ENCODE data around the gene TNRC6B. TPM values are rescaled to one million over a fixed set of nuclear protein-coding genes. Genes with fewer than 3 reads are reported as not detected.
"Not testable (repeated sequence)": the region's sequence is repeated elsewhere in the genome, so short reads cannot be mapped to it uniquely, and the experiment has no call there.

TNRC6B gene
- total RNA-seq, 1 donor from 2014 or later = 43.3 TPM

GRCh38 chr22:40305625-40306024 lies 127.9 kb downstream of the TNRC6B start:
- no peak for ATAC-seq
- intact Hi-C loops (cut with DNase I) = no loop called here
- DNase-seq (ENCODE audit: missing footprints) = no peak

- DNase-seq (ENCODE audit: missing footprints) = no peak
- intact Hi-C loops (cut with DNase I) = no loop called here
- no peak for ATAC-seq
These were observed 131.4 kb downstream of the TNRC6B start for GRCh38 chr22:40308999-40309573.

GRCh38 chr22:40309631-40310030 lies 131.9 kb downstream of the TNRC6B start:
- DNase-seq (ENCODE audit: missing footprints) = no peak

GRCh38 chr22:40310081-40310767 lies 132.5 kb downstream of the TNRC6B start:
- DNase-seq (ENCODE audit: missing footprints) (no peak), ATAC-seq (no peak)
- intact Hi-C loops (cut with DNase I) = no loop called here

More at GRCh38 chr22:40309631-40310030, 131.9 kb downstream of the TNRC6B start:
- intact Hi-C loops (cut with DNase I) = no loop called here
- no peak for ATAC-seq

- intact Hi-C loops (cut with DNase I) = no loop called here
- DNase-seq (ENCODE audit: missing footprints) = no peak
These were observed 133.0 kb downstream of the TNRC6B start for GRCh38 chr22:40310768-40311120.

GRCh38 chr22:40311646-40312045 lies 133.9 kb downstream of the TNRC6B start:
- DNase-seq (ENCODE audit: missing footprints); ATAC-seq; intact Hi-C loops (cut with DNase I): not testable (repeated sequence)

More at GRCh38 chr22:40310768-40311120, 133.0 kb downstream of the TNRC6B start:
- ATAC-seq = no peak

GRCh38 chr22:40312050-40312449 lies 134.3 kb downstream of the TNRC6B start:
- DNase-seq (ENCODE audit: missing footprints) = no peak

GRCh38 chr22:40313007-40313406 lies 135.3 kb downstream of the TNRC6B start:
- ATAC-seq = no peak
- intact Hi-C loops (cut with DNase I) = no loop called here
- DNase-seq (ENCODE audit: missing footprints) = no peak

More at GRCh38 chr22:40312050-40312449, 134.3 kb downstream of the TNRC6B start:
- no peak for ATAC-seq
- intact Hi-C loops (cut with DNase I) = no loop called here

GRCh38 chr22:40314041-40314440 lies 136.3 kb downstream of the TNRC6B start:
- DNase-seq (ENCODE audit: missing footprints) = no peak
- intact Hi-C loops (cut with DNase I) = no loop called here
- no peak for ATAC-seq

GRCh38 chr22:40320687-40321086 lies 143.0 kb downstream of the TNRC6B start:
- no peak for DNase-seq (ENCODE audit: missing footprints)
- intact Hi-C loops (cut with DNase I) = no loop called here
- ATAC-seq = no peak

GRCh38 chr22:40322021-40322420 lies 144.3 kb downstream of the TNRC6B start:
- no peak for DNase-seq (ENCODE audit: missing footprints)
- intact Hi-C loops (cut with DNase I) = no loop called here
- no peak for ATAC-seq

GRCh38 chr22:40322818-40323447 lies 145.2 kb downstream of the TNRC6B start:
- DNase-seq (ENCODE audit: missing footprints) = no peak
- intact Hi-C loops (cut with DNase I) = no loop called here
- ATAC-seq = no peak

- ATAC-seq = no peak
- no peak for DNase-seq (ENCODE audit: missing footprints)
- intact Hi-C loops (cut with DNase I) = no loop called here
These were observed 146.0 kb downstream of the TNRC6B start for GRCh38 chr22:40323681-40324171.

- ATAC-seq = no peak
- no peak for DNase-seq (ENCODE audit: missing footprints)
- intact Hi-C loops (cut with DNase I) = no loop called here
These were observed 147.0 kb downstream of the TNRC6B start for GRCh38 chr22:40324468-40325305.

GRCh38 chr22:40325315-40325714 lies 147.6 kb downstream of the TNRC6B start:
- intact Hi-C loops (cut with DNase I) = no loop called here
- ATAC-seq = no peak
- DNase-seq (ENCODE audit: missing footprints) = no peak

GRCh38 chr22:40326905-40327735 lies 149.4 kb downstream of the TNRC6B start:
- intact Hi-C loops (cut with DNase I) = no loop called here
- ATAC-seq = no peak
- no peak for DNase-seq (ENCODE audit: missing footprints)

GRCh38 chr22:40328546-40329456 lies 151.1 kb downstream of the TNRC6B start:
- intact Hi-C loops (cut with DNase I) = no loop called here
- ATAC-seq = no peak
- no peak for DNase-seq (ENCODE audit: missing footprints)

Data from Right ventricle myocardium inferior (tissue), 1 donor.